ENCODE results near the gene MEF2C. TPM values are rescaled to one million over a fixed set of nuclear protein-coding genes. Genes with fewer than 3 reads are reported as not detected.

The MEF2C gene
- total and polyA plus RNA-seq, 2 experiments from 2014 or later, result 0.97 to 1.6 TPM

GRCh38 chr5:88681211-88681803, 201.7 kb downstream of the MEF2C start (continued):
- TF ChIP-seq REST (IDR thresholded peaks at IDR 0.05; ENCODE audit: unreplicated experiment) (no peak), POLR2AphosphoS5 (IDR thresholded peaks at IDR 0.05; ENCODE audit: low read depth) (no peak), EZH2phosphoT487 (IDR thresholded peaks at IDR 0.05; ENCODE audit: unreplicated experiment) (no peak), ZNF462 (CRISPR knock-in tag; IDR thresholded peaks at IDR 0.05) (no peak), ZNF114 (CRISPR knock-in tag; IDR thresholded peaks at IDR 0.05) (no peak), STAT1 (IDR thresholded peaks at IDR 0.05; ENCODE audit: unreplicated experiment) (no peak)
